Activated CD4-positive, alpha-beta T cell treated with anti-CD3 and anti-CD28 coated beads, Interleukin-2, amount 50 U/mL, for 48 hours (primary cell): ENCODE results near the gene IRF4.

Experiments
- DNase-seq, 2 experiments: peaks; one replicate each; pipeline ENCODE4 v3.0.0-alpha.2; 2020

The IRF4 gene

GRCh38 chr6:353642-354614 lies 37.6 kb upstream of the IRF4 start:
- DNase-seq, result no peak

DNA sequence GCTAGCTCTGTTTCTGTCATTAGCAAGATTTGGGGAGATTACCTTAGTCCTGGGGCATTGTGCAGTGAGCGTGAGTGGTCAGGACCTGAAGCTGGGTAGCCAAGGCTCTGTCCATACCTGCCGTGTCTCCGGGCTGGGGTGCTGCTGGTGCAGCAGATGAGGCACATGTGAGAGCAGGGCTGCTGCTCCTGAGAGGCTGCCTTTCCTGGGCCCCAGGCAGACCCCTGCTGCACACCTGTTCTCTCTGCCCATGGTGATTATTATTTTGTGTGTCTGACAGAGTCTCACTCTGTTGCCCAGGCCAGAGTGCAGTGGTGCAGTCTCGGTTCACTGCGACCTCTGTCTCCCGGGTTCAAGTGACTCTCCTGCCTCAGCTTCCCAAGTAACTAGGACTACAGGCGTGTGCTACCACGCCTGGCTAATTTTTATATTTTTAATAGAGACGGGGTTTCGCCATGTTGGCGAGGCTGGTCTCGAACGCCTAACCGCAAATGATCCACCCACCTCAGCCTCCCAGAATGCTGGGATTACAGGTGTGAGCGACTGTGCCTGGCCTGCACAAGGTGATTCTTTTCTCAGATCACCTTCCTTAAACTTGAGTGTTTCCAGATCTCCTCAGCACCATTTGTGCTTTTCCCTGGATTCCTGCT lies 36.8 kb upstream of the IRF4 start:
- DNase-seq, result no peak

GRCh38 chr6:355373-356208 lies 36.0 kb upstream of the IRF4 start:
- DNase-seq, result no peak

DNA sequence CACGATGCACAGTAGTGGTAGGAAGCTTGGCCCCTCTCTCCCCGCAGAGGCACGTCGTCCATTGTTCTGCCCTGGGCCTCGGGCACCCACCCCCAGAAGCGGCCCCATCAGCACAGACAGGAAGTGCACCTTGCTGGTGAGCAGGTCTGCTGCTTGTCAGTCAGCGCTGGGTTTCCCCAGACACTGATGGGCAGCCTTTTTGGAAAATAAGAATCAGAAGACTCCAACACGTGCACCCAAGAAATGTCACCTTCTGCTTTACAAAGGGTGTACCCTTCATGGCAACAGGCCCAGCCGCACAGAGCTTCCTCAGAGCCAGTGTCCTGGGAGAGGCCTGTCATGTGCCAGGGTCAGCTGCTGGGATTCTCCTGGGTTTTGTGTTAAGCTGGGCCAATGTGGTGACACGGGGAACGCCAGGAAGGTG lies 34.7 kb upstream of the IRF4 start:
- no peak for DNase-seq

DNA sequence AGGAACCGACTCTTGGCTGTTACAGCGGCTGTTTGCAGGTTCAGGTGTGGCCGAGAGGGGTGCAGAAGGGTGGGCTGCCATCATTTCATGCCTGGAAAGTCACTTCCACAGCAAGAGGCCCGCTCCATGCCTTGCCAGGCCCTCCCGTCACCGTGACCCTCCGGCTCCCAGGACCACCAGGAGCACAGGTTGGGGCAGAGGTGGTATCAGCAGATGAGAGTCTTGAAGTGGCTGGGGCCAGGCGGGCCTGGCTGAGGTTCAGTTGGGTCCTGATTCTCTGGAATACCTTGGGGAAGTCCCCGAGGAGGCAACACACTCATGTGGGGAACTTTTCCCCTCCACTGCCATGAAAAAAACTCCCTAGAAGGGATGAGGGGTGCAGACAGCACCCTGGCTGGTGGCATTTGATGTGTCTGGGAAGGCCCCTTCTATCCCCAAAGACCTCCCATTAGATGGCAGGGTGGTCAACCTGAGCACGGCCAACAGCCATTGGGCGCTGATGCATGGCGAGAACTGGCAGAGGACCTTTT lies 34.2 kb upstream of the IRF4 start:
- no peak for DNase-seq

DNA sequence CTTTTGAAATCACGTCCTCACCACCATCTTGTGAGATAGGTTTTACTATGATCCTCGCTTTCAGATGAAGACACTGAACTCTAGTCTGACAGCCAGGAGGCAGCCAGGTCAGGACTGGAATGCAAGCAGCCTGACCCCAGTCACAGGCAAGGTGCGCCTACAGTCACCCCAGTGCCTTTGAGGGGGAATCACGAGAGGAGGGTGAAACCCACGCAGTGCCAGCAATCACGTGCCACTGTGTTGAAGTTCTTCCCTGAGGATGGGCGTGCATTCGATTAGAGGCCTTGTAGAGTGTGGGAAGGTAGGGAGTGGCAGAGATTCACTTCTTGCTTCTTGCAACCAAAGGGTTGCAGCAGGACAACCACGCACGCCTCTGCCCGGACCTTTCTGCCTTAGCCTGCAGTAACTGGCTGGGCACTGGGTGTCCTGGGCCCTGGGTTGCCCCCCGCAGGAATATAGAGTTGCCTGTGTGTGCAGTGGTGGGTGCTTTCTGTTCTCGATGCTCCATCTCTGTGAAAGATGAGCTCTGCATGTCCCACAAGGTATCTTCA lies 33.7 kb upstream of the IRF4 start:
- no peak for DNase-seq

DNA sequence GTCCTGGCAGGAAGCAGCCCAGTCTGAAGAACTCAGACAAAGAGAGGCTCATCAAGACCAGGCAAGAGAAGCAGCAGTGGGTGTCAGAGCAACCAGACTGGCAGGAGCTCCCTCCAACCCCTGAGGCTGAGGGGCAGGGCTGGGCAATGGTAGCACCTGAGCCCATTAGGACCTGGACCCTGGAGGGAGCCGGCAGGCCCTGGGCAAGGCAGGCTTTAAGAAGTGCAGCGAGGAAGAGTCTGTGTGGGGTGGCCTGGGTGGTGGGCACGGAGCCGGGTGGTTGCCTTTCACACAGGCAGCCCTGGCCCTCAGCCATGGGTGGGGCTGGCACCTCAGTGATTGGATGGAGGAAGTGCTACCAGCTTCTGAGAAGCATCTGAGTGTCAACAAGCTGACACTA lies 33.1 kb upstream of the IRF4 start:
- DNase-seq, result no peak

DNA sequence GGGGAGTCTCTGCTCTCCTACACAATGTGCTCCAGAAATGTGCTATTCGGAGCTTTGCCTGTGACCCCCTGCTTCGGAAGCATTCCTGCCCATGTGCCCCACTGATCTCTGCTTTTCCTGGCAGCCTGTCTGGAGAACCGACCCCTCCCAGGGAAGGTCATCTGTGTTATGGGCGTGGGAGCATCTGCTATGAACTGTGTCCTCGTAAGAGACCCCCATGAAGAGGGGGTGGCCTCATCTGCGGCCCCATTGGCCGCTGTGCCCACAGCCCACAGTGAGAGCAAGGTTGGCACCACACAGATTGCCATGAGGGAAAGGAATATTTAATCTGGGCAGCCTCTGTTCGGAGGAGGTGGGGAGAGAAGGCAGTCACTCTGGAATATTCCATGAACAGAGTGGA lies 32.7 kb upstream of the IRF4 start:
- DNase-seq, result no peak

GRCh38 chr6:359261-360035 lies 32.1 kb upstream of the IRF4 start:
- DNase-seq, result no peak

- DNase-seq, result no peak
Observed at GRCh38 chr6:360349-360748, 31.2 kb upstream of the IRF4 start.

DNA sequence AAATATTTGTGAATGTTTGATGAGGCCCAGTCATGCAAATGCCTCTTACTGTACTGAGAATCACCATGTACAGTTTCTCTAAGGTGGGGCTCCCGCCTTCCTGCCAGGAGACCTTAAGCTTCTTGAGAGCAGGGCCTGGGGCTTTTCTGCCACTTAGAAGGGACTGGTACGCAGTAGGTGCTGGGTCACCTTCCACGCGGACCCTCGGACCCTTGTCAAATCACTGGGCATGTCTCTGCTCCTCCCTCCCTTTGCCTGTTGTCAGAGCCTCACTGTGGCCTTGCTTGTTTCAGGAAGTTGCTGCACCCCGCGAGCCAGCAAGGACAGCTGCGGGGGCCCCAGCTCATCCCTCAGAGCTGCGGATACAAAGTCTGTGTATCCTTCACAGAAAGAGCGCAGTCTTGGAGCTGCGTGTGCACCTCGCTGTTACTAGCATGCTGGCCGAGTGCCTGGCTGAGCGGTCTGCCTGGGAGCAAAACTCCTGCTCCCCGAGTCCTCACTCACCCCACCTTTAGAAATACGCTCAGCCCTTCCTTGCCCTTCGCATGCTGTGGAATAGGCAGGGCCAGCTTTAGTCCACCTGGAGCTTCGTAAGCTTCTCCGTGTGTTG lies 30.7 kb upstream of the IRF4 start:
- DNase-seq, result no peak

- no peak for DNase-seq
Observed at GRCh38 chr6:361411-362132, 30.0 kb upstream of the IRF4 start.

GRCh38 chr6:362231-362923 lies 29.2 kb upstream of the IRF4 start:
- DNase-seq, result no peak

- DNase-seq, result no peak
Observed at GRCh38 chr6:362924-363249, 28.7 kb upstream of the IRF4 start.

DNA sequence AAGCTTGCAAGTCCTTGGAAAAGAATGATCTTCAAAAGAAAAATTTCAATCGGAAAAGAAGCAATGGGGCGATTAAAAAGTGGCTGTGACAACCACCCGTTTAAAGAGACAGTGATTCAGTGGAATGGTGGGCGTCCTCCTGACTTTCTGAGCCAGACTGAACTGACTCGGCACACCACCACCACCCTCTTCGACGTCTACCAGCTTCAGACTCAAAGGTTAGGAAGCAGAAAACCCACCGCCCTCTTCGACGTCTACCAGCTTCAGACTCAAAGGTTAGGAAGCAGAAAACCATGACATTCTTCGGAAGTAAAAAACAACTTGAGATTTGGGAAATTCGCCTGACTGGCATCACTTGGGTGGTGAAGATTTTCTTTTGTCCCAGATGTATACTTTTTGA lies 28.3 kb upstream of the IRF4 start:
- no peak for DNase-seq

DNA sequence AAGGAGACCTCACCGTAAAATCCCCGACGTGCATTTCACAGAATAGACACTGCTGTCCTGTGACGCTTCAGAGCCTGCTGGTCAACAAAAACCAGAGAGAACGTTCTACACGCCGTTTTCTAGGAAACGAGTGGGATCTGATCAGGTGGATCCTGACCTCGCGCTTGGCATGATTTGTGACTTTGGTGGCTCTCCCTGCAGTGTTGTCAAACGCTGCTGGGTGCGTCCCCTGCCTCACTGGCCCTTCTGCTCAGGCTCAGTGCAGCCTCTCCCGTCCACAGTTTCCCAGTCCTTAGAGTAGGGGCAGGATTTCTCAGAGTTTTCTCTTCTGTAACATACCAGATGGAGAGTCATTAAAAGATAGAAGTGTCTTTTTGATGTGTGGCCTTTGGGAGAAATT lies 27.6 kb upstream of the IRF4 start:
- no peak for DNase-seq

DNA sequence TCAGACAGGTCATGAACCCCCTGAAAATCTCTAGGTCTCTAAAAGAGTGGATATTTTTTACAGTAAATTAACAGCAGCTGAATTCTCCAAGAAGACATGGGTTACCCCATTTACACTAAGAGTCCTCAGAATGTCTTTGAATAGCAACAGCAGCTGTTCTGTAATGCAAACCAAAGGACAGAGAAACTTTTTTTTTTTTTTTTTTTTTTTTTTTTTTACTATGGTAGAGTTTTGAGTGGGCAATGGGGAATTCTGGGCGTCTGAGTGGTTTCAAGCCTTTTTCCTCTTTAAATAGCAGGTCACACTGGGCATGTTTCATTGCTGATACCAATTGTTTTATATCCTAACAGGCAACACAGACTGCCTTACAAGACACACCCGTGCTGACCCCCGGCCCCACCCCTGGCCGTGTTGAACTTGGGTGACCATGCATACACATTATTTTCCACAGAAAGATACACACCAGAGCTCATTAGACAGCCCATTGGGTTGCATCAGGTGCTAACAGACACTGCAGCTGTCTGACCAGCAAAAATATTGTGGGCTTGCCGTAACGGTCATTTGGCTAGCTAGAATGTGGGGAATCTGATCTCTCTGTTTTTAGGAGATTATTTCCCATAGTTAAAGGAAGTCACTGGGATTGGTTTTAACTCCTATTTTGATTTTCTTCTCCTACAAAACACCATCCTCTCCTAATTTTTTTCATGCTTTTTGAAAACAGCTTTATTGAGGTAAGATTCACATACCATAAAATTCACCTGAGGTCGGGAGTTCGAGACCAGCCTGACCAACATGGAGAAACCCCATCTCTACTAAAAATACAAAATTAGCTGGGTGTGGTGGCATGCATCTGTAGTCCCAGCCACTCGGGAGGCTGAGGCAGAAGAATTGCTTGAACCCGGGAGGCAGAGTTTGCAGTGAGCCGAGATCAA lies 26.7 kb upstream of the IRF4 start:
- no peak for DNase-seq

DNA sequence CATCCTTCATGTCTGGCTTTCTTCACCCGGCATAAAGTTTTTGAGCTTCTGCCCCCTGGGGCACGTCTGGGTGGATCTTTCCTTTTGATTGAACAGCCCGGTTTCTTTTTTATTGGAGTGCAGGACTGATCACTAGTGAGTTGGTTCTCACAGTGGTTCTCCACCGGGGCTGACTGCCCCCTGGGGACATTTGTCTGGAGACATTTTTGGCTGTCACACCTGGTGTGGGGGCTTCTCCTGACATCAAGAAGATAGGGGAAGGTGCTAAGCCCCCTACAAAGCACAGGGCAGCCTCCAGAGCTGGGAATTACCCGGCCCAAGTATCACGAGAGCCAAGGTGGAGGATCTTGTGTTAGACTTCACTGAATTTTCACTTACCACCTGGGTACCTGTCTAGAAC lies 25.7 kb upstream of the IRF4 start:
- DNase-seq, result no peak
